Transverse colon (tissue), 3 donors: ENCODE data around the gene KRT71.

ENCODE experiments used
- POLR2A ChIP-seq: fragments of 450-650 bp; IDR thresholded peaks from one replicate; pipeline ENCODE4 v1.6.1; 2016; ENCODE audit warnings: antibody characterized with exemption, mild to moderate bottlenecking, moderate library complexity
- POLR2AphosphoS5 ChIP-seq, 3 donors: sonication (generic); formaldehyde crosslinking; IDR thresholded peaks; one replicate each; pipeline ENCODE4 v1.6.1; 2016; ENCODE audit warnings: antibody characterized with exemption in 3 of 3

GRCh38 chr12:52529846-52530245, 23.1 kb downstream of the KRT71 start:
- TF ChIP-seq POLR2AphosphoS5 (IDR thresholded peaks at IDR 0.05) (no peak), POLR2A (no peak)
